Measurements from ENCODE around the gene WFDC5. TPM values are rescaled to one million over a fixed set of nuclear protein-coding genes. Genes with fewer than 3 reads are reported as not detected.

Gene WFDC5
- total RNA-seq, result not detected in 2 replicates

GRCh38 chr20:45114465-45115385 is at the start of gene WFDC5:
Gene WFDC5, minus strand, starts transcription at chr20:45115174. Its CDS starts 91 bp downstream, at chr20:45115083.

GRCh38 chr20:45124365-45124764 is 9.4 kb upstream of the WFDC5 start, which contains the start of gene WFDC12:
Gene WFDC12, minus strand, starts transcription at chr20:45124465. Its CDS starts 18 bp downstream, at chr20:45124447.

GRCh38 chr20:45100563-45101245 is 14.3 kb downstream of the WFDC5 start, which contains the start of gene KCNS1:
Gene KCNS1, minus strand, starts transcription at chr20:45101127. Its CDS starts 1,891 bp downstream, at chr20:45099236.

Other genes starting within 250 kb of the WFDC5 start
- gene YWHAB, start 229.5 kb downstream of the WFDC5 start, total RNA-seq, result 86.3 and 101 TPM in 2 replicates
- 4.9 and 7.1 TPM in 2 replicates for gene PABPC1L, start 205.1 kb downstream of the WFDC5 start, total RNA-seq
- gene TOMM34, start 154.8 kb downstream of the WFDC5 start, total RNA-seq, result 16.5 and 23.6 TPM in 2 replicates
- 24.7 and 27.2 TPM in 2 replicates for gene STK4, start 148.7 kb downstream of the WFDC5 start, total RNA-seq
- gene KCNS1, start 14.0 kb downstream of the WFDC5 start, total RNA-seq, result not detected in 2 replicates
- gene WFDC12, start 9.3 kb upstream of the WFDC5 start, total RNA-seq, result not detected in 2 replicates
- gene PI3, start 59.7 kb upstream of the WFDC5 start, total RNA-seq, result not detected in 2 replicates
- not detected in 2 replicates for gene SEMG1, start 91.9 kb upstream of the WFDC5 start, total RNA-seq
- gene SEMG2, start 106.2 kb upstream of the WFDC5 start, total RNA-seq, result not detected in 2 replicates
- 0.66 TPM in 1 of 2 replicates, not detected in the other for gene SLPI, start 139.4 kb upstream of the WFDC5 start, total RNA-seq
- gene RBPJL, start 191.7 kb upstream of the WFDC5 start, total RNA-seq, result not detected in 2 replicates
- gene MATN4, start 193.1 kb upstream of the WFDC5 start, total RNA-seq, result not detected in 2 replicates
- 54.5 and 89.0 TPM in 2 replicates for gene SDC4, start 233.2 kb upstream of the WFDC5 start, total RNA-seq
- gene SYS1, start 248.0 kb upstream of the WFDC5 start, total RNA-seq, result 17.6 and 19.5 TPM in 2 replicates

Measured in aortic smooth muscle cell (primary cell).